HCT116 (cell line): ENCODE measurements around the gene KCNB1. TPM values are rescaled to one million over a fixed set of nuclear protein-coding genes. Genes with fewer than 3 reads are reported as not detected.

Experiments
- ATAC-seq: fragments of 200-7000 bp; cut with Tn5 transposase; 2 replicates; pipeline ENCODE4 v1.9.1; 2020; ENCODE audit warnings: mild to moderate bottlenecking, moderate library complexity
- BruUV-seq: library from RNA; stranded (reverse); fragments of 400-500 nt; replicated peaks from 2 replicates; lab custom pipeline; 2021; lab: Mats Ljungman, UMichigan
- CTCF ChIA-PET: fragments of 300-600 bp; sonication (Branson Sonifier 250); formaldehyde crosslinking; loops from one replicate; lab custom pipeline; 2021; ENCODE audit warnings: antibody characterized with exemption; lab: Charles Lee
- POLR2A ChIA-PET: fragments of 300-600, 350-600 bp; sonication (Branson Sonifier 250); formaldehyde crosslinking; loops from one replicate; lab custom pipeline; 2021; ENCODE audit warnings: antibody characterized with exemption; lab: Charles Lee
- RAD21 ChIA-PET, 2 experiments: fragments of 300-600 bp; sonication (Branson Sonifier 250); formaldehyde crosslinking; loops; one replicate each; lab custom pipeline; 2023; ENCODE audit warnings: low total read pairs in 2 of 2; ENCODE audit not compliant: uncharacterized antibody in 2 of 2, unreplicated experiment in 2 of 2, low non-redundant PET in 1 of 2; lab: Charles Lee
- DNase-seq: peaks from one replicate; pipeline ENCODE4 v3.0.0-alpha.2; 2010; ENCODE audit warnings: low read depth, low spot score
- H2AFZ ChIP-seq: fragments of 200-600 bp; shearing (Covaris generic), sonication (generic); 2 replicates; pipeline ENCODE4 v1.6.1; 2017; ENCODE audit warnings: low read depth, mixed run types, mixed read lengths, antibody characterized with exemption, low read length; ENCODE audit not compliant: poor library complexity, severe bottlenecking
- H3K27ac ChIP-seq: 2 replicates; pipeline ENCODE4 v1.5.1; 2012; ENCODE audit warnings: low read depth, low read length
- H3K27me3 ChIP-seq: fragments of 200-600 bp; sonication (generic); 2 replicates; pipeline ENCODE4 v1.6.1; 2016; ENCODE audit warnings: mixed run types, low read length, mixed read lengths; ENCODE audit not compliant: insufficient read depth
- H3K36me3 ChIP-seq, 2 experiments: fragments of 200-500 bp in 1 of 2; fragments of 200-600 bp in 1 of 2; sonication (Bioruptor generic) in 1 of 2; sonication (generic) in 1 of 2; 2 replicates each; pipeline versions ENCODE4 v1.5.1 to v1.6.1; 2014 to 2016; ENCODE audit warnings: low read length in 2 of 2, inconsistent platforms in 1 of 2, mixed read lengths in 1 of 2, mixed run types in 1 of 2; ENCODE audit not compliant: insufficient read depth in 2 of 2, control insufficient read depth in 1 of 2
- H3K4me1 ChIP-seq, 2 experiments: fragments of 200-600 bp in 1 of 2; sonication (generic) in 1 of 2; 2 replicates each; pipeline versions ENCODE4 v1.5.1 to v1.6.1; 2012 to 2017; ENCODE audit warnings: low read length in 2 of 2, inconsistent platforms in 1 of 2, mild to moderate bottlenecking in 1 of 2, mixed read lengths in 1 of 2, mixed run types in 1 of 2, moderate library complexity in 1 of 2; ENCODE audit not compliant: insufficient read depth in 2 of 2, control insufficient read depth in 1 of 2
- H3K4me2 ChIP-seq: fragments of 200-600 bp; sonication (generic); 2 replicates; pipeline ENCODE4 v1.6.1; 2017; ENCODE audit warnings: mixed run types, low read length, mixed read lengths
- H3K4me3 ChIP-seq, 2 experiments: fragments of 200-600 bp in 1 of 2; sonication (generic) in 1 of 2; replicated peaks in 1 of 2; 2 replicates each; pipeline ENCODE4 v1.5.1; 2011 to 2016; ENCODE audit warnings: low read length in 2 of 2, control low read depth in 1 of 2, low read depth in 1 of 2, mild to moderate bottlenecking in 1 of 2, mixed read lengths in 1 of 2, mixed run types in 1 of 2
- H3K79me2 ChIP-seq: fragments of 200-600 bp; sonication (generic); 2 replicates; pipeline ENCODE4 v1.6.1; 2017; ENCODE audit warnings: mild to moderate bottlenecking, mixed run types, low read length, moderate library complexity, mixed read lengths; ENCODE audit not compliant: insufficient read depth
- H3K9ac ChIP-seq: fragments of 200-600 bp; sonication (generic); 2 replicates; pipeline ENCODE4 v1.6.1; 2016; ENCODE audit warnings: low read length, mixed read lengths
- H3K9me2 ChIP-seq: fragments of 200-600 bp; sonication (generic), shearing (Covaris generic); 2 replicates; pipeline ENCODE4 v1.6.1; 2017; ENCODE audit warnings: mixed run types, mild to moderate bottlenecking, moderate library complexity; ENCODE audit not compliant: insufficient read depth
- H3K9me3 ChIP-seq, 2 experiments: fragments of 200-500 bp in 1 of 2; fragments of 200-600 bp in 1 of 2; sonication (Bioruptor generic) in 1 of 2; sonication (generic) in 1 of 2; 2 replicates each; pipeline ENCODE4 v1.6.1; 2014 to 2017; ENCODE audit warnings: low read length in 2 of 2, mixed read lengths in 2 of 2, inconsistent platforms in 1 of 2, low read depth in 1 of 2, mild to moderate bottlenecking in 1 of 2, mixed run types in 1 of 2, moderate library complexity in 1 of 2; ENCODE audit not compliant: control insufficient read depth in 1 of 2, insufficient read depth in 1 of 2
- H4K20me1 ChIP-seq: fragments of 200-600 bp; sonication (generic), shearing (Covaris generic); 2 replicates; pipeline ENCODE4 v1.6.1; 2017; ENCODE audit warnings: mixed run types, mild to moderate bottlenecking, moderate library complexity; ENCODE audit not compliant: insufficient read depth
- CBX3 ChIP-seq: IDR thresholded peaks from 2 replicates; pipeline ENCODE4 v1.6.1; 2012; ENCODE audit warnings: low read depth
- CEBPB ChIP-seq: IDR thresholded peaks from 2 replicates; pipeline ENCODE4 v1.6.1; 2012; ENCODE audit warnings: low read depth
- ELF1 ChIP-seq: IDR thresholded peaks from 2 replicates; pipeline ENCODE4 v1.6.1; 2012; ENCODE audit warnings: low read depth, borderline replicate concordance
- EZH2 ChIP-seq: fragments of 200-600 bp; sonication (generic); IDR thresholded peaks from 2 replicates; pipeline ENCODE4 v1.6.1; 2017; ENCODE audit warnings: antibody characterized with exemption, mixed run types
- FOSL1 ChIP-seq: IDR thresholded peaks from 2 replicates; pipeline ENCODE4 v1.6.1; 2012; ENCODE audit warnings: low read depth
- JUND ChIP-seq: IDR thresholded peaks from 2 replicates; pipeline ENCODE4 v1.6.1; 2012
- POLR2A ChIP-seq: IDR thresholded peaks from 2 replicates; pipeline ENCODE4 v1.7.0; 2011; ENCODE audit warnings: borderline replicate concordance; ENCODE audit not compliant: insufficient read depth, insufficient read length; ENCODE audit errors: extremely low read depth
- REST ChIP-seq: IDR thresholded peaks from 2 replicates; pipeline ENCODE4 v1.6.1; 2012; ENCODE audit warnings: low read depth
- SRF ChIP-seq: IDR thresholded peaks from 2 replicates; pipeline ENCODE4 v1.6.1; 2012; ENCODE audit warnings: low read depth
- TCF7L2 ChIP-seq: IDR thresholded peaks from 2 replicates; pipeline ENCODE4 v1.7.0; 2011; ENCODE audit warnings: borderline replicate concordance, inconsistent platforms; ENCODE audit not compliant: insufficient read depth, insufficient read length; ENCODE audit errors: extremely low read depth
- YY1 ChIP-seq: IDR thresholded peaks from 2 replicates; pipeline ENCODE4 v1.6.1; 2011; ENCODE audit warnings: low read length, low read depth, moderate library complexity, mild to moderate bottlenecking; ENCODE audit not compliant: insufficient replicate concordance; ENCODE audit errors: extremely low read depth
- ZFX ChIP-seq: fragments of 450-650 bp; IDR thresholded peaks from 2 replicates; pipeline ENCODE4 v1.6.1; 2017
- ZNF274 ChIP-seq: fragments of 200-500 bp; sonication (Bioruptor generic); IDR thresholded peaks from 2 replicates; pipeline ENCODE4 v1.6.1; 2014; ENCODE audit warnings: mild to moderate bottlenecking, low read depth, low read length, inconsistent platforms
- intact Hi-C: fragments of 100-400 bp; cut with micrococcal nuclease; formaldehyde crosslinking; loops from 2 replicates; pipeline ENCODE4 v1.10.0; 2022
- total RNA-seq: library from RNA; stranded (reverse); gene quantifications from one replicate; pipeline ENCODE4 v1.2.1, GENCODE V29; 2021; ENCODE audit not compliant: unreplicated experiment
- TF ChIP-seq, protein P1 (sequence below), 3 experiments: fragments of 200-600 bp in 1 of 3; sonication (generic) in 1 of 3; IDR thresholded peaks in 2 of 3; conservative IDR thresholded peaks in 1 of 3; 2 replicates each; pipeline ENCODE4 v1.5.1; 2012 to 2017; ENCODE audit warnings: low read depth in 2 of 3, low read length in 2 of 3, antibody characterized with exemption in 1 of 3, borderline replicate concordance in 1 of 3, control low read depth in 1 of 3, mild to moderate bottlenecking in 1 of 3, mixed read lengths in 1 of 3, mixed run types in 1 of 3, moderate library complexity in 1 of 3; ENCODE audit not compliant: insufficient read depth in 1 of 3

Gene KCNB1
- total RNA-seq, 1 experiment from 2014 or later: 0.79 TPM

GRCh38 chr20:49345524-49345923 is 136.9 kb downstream of the KCNB1 start:
- no peaks in the 10 kb centered on the region for H3K9me2 ChIP-seq
- CTCF ChIA-PET: no interaction called here
- H3K79me2 ChIP-seq: no peaks in the 10 kb centered on the region
- H3K4me2 ChIP-seq: no peak overlapping the region
- no peak for DNase-seq
- no peak overlapping the region for H3K9ac ChIP-seq
- no peak overlapping the region for H2AFZ ChIP-seq
- RAD21 ChIA-PET: no interaction called here
- no peak overlapping the region for H3K27ac ChIP-seq
- no peak for ATAC-seq
- no peaks in the 10 kb centered on the region for H3K36me3 ChIP-seq
- H3K4me1 ChIP-seq: no peaks in the 10 kb centered on the region
- H3K9me3 ChIP-seq: no peaks in the 10 kb centered on the region
- no peaks in the 10 kb centered on the region for H4K20me1 ChIP-seq
- no peaks in the 10 kb centered on the region; the same call in 1 of the 2 replicates for H3K27me3 ChIP-seq
- no TSS peak for BruUV-seq
- POLR2A ChIA-PET: no interaction called here
- no peak overlapping the region for H3K4me3 ChIP-seq
- TF ChIP-seq YY1 (no peak), POLR2A (no peak), CEBPB (no peak), EZH2 (no peak), ELF1 (no peak)
- TF ChIP-seq, protein P1, sequence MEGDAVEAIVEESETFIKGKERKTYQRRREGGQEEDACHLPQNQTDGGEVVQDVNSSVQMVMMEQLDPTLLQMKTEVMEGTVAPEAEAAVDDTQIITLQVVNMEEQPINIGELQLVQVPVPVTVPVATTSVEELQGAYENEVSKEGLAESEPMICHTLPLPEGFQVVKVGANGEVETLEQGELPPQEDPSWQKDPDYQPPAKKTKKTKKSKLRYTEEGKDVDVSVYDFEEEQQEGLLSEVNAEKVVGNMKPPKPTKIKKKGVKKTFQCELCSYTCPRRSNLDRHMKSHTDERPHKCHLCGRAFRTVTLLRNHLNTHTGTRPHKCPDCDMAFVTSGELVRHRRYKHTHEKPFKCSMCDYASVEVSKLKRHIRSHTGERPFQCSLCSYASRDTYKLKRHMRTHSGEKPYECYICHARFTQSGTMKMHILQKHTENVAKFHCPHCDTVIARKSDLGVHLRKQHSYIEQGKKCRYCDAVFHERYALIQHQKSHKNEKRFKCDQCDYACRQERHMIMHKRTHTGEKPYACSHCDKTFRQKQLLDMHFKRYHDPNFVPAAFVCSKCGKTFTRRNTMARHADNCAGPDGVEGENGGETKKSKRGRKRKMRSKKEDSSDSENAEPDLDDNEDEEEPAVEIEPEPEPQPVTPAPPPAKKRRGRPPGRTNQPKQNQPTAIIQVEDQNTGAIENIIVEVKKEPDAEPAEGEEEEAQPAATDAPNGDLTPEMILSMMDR (IDR thresholded peaks at IDR 0.05 in 2 of 3, conservative IDR thresholded peaks at IDR 0.05 in 1 of 3; ENCODE audit: borderline replicate concordance in 1 of 3, insufficient read depth in 1 of 3, low read depth in 2 of 3, low read length in 2 of 3): no peak
- intact Hi-C loops: no loop called here

DNA sequence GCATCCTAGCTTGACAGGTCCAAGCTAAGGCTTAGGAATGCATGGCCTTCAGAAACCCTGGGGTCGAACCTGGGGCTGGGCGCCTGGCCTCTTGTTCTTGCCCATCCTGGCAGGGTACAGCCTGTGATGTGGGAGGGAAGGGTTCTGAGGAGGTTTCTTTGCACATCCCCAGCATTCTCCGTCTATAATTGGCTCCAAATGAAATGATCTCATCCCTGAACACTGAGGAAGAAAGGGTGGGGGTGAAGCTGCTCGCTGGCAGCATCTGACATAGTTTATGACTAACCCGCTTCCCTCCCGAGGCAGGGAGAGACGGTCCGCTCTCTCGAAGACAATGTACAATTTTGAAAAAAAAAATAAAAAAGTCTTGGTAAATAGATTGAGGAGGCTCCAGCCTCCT is 137.5 kb downstream of the KCNB1 start:
- Histone ChIP-seq H3K9me2 (no peaks in the 10 kb centered on the region), H4K20me1 (no peaks in the 10 kb centered on the region), H3K9ac (no peak overlapping the region), H3K36me3 (no peaks in the 10 kb centered on the region), H2AFZ (no peak overlapping the region), H3K4me2 (no peak overlapping the region), H3K9me3 (no peaks in the 10 kb centered on the region), H3K27ac (no peak overlapping the region), H3K27me3 (no peaks in the 10 kb centered on the region; the same call in 1 of the 2 replicates), H3K4me3 (no peak overlapping the region), H3K4me1 (no peaks in the 10 kb centered on the region), H3K79me2 (no peaks in the 10 kb centered on the region)
- intact Hi-C loops: no loop called here
- DNase-seq (no peak), ATAC-seq (no peak)
- ChIA-PET CTCF (no interaction called here), POLR2A (no interaction called here), RAD21 (no interaction called here)
- BruUV-seq: no TSS peak
- TF ChIP-seq ELF1 (no peak), JUND (no peak), REST (no peak), FOSL1 (no peak), SRF (no peak), TCF7L2 (no peak), CBX3 (no peak), ZFX (no peak), ZNF274 (no peak)
- TF ChIP-seq, protein P1 (IDR thresholded peaks at IDR 0.05 in 2 of 3, conservative IDR thresholded peaks at IDR 0.05 in 1 of 3; ENCODE audit: borderline replicate concordance in 1 of 3, insufficient read depth in 1 of 3, low read depth in 2 of 3, low read length in 2 of 3): no peak
